GM12878 (cell line): ENCODE results near the gene SPOP. TPM values are rescaled to one million over a fixed set of nuclear protein-coding genes. Genes with fewer than 3 reads are reported as not detected.

Source experiments
- ATAC-seq: fragments of 200-7000 bp; cut with Tn5 transposase; 3 replicates; pipeline ENCODE4 v1.9.1; 2020; ENCODE audit warnings: mild to moderate bottlenecking, moderate library complexity
- BruUV-seq: library from RNA; stranded (reverse); fragments of 400-500 nt; replicated peaks from 2 replicates; lab custom pipeline; 2021; lab: Mats Ljungman, UMichigan
- CTCF ChIA-PET: fragments of 300-600 bp; sonication (Branson Sonifier 250); formaldehyde crosslinking; extraction: SDS; loops from one replicate; lab custom pipeline; 2021; ENCODE audit warnings: inconsistent platforms; lab: Yijun Ruan, JAX
- POLR2A ChIA-PET: fragments of 350-600 bp; formaldehyde crosslinking; extraction: SDS; loops from one replicate; lab custom pipeline; 2021; ENCODE audit warnings: inconsistent platforms; lab: Charles Lee
- RAD21 ChIA-PET: fragments of 300-600 bp; sonication (Branson Sonifier 250); formaldehyde crosslinking; loops from one replicate; lab custom pipeline; 2023; ENCODE audit warnings: antibody characterized with exemption; ENCODE audit not compliant: unreplicated experiment; lab: Charles Lee
- SMC1A ChIA-PET: fragments of 300-600 bp; sonication (Branson Sonifier 250); formaldehyde crosslinking; loops from one replicate; lab custom pipeline; 2023; ENCODE audit not compliant: unreplicated experiment, uncharacterized antibody; lab: Charles Lee
- DNase-seq: peaks from one replicate; pipeline ENCODE4 v3.0.0-alpha.2; 2011; ENCODE audit warnings: low read depth, low spot score
- FAIRE-seq: peaks from 3 replicates; lab custom pipeline; 2011; peaks lifted over from hg19 to GRCh38; lab: Jason Lieb, UNC
- H2AFZ ChIP-seq: 2 replicates; pipeline ENCODE4 v1.6.0; 2011; ENCODE audit warnings: low read depth, low read length, control low read depth; ENCODE audit not compliant: control insufficient read depth
- H3K27ac ChIP-seq: 2 replicates; pipeline ENCODE4 v1.5.1; 2011; ENCODE audit warnings: control low read depth; ENCODE audit not compliant: control insufficient read depth, insufficient read depth
- H3K27me3 ChIP-seq, 2 experiments: replicated peaks in 1 of 2; 2 replicates each; pipeline versions ENCODE4 v1.6.0 to v1.6.1; 2011; ENCODE audit warnings: low read length in 1 of 2; ENCODE audit not compliant: control insufficient read depth in 2 of 2, insufficient read depth in 2 of 2
- H3K36me3 ChIP-seq, 2 experiments: 2 replicates each; pipeline ENCODE4 v1.5.1; 2011; ENCODE audit warnings: low read length in 1 of 2; ENCODE audit not compliant: control insufficient read depth in 2 of 2, insufficient read depth in 2 of 2
- H3K4me1 ChIP-seq: 2 replicates; pipeline ENCODE4 v1.6.1; 2011; ENCODE audit warnings: mild to moderate bottlenecking, low read length, moderate library complexity, mixed read lengths; ENCODE audit not compliant: control insufficient read depth, insufficient read depth
- H3K4me2 ChIP-seq: 2 replicates; pipeline ENCODE4 v1.6.0; 2011; ENCODE audit warnings: control low read depth; ENCODE audit not compliant: control insufficient read depth, insufficient read depth
- H3K4me3 ChIP-seq: fragments of 200-600 bp; sonication (generic); 2 replicates; pipeline ENCODE4 v1.5.1; 2016
- H3K79me2 ChIP-seq: 2 replicates; pipeline ENCODE4 v1.6.0; 2011; ENCODE audit warnings: low read length; ENCODE audit not compliant: control insufficient read depth, insufficient read depth
- H3K9ac ChIP-seq: 2 replicates; pipeline ENCODE4 v1.8.0; 2011; ENCODE audit warnings: low read length, control low read depth, mixed read lengths; ENCODE audit not compliant: control insufficient read depth, insufficient read depth
- H3K9me3 ChIP-seq: replicated peaks from 3 replicates; pipeline ENCODE4 v1.5.1; 2011; ENCODE audit warnings: mild to moderate bottlenecking, low read length; ENCODE audit not compliant: control insufficient read depth, insufficient read depth
- H4K20me1 ChIP-seq: 2 replicates; pipeline ENCODE4 v1.6.0; 2011; ENCODE audit not compliant: control insufficient read depth, insufficient read depth
- BRCA1 ChIP-seq: IDR thresholded peaks from 2 replicates; pipeline ENCODE4 v1.6.1; 2011; ENCODE audit warnings: low read depth, low read length, improper control_type of control experiment
- CREB1 ChIP-seq: IDR thresholded peaks from 2 replicates; pipeline ENCODE4 v1.6.1; 2012; ENCODE audit warnings: low read depth, mild to moderate bottlenecking, inconsistent platforms
- IKZF2 ChIP-seq, 2 experiments: fragments of 450-650 bp; IDR thresholded peaks; 2 replicates each; pipeline ENCODE4 v1.6.1; 2017; ENCODE audit warnings: mild to moderate bottlenecking in 2 of 2, moderate library complexity in 2 of 2
- MEF2B ChIP-seq: fragments of 450-650 bp; IDR thresholded peaks from 2 replicates; pipeline ENCODE4 v1.6.1; 2018; ENCODE audit warnings: mild to moderate bottlenecking, moderate library complexity; ENCODE audit not compliant: partially characterized antibody, poor library complexity, severe bottlenecking
- NFIC ChIP-seq: IDR thresholded peaks from 2 replicates; pipeline ENCODE4 v1.6.1; 2012; ENCODE audit warnings: low read depth, mild to moderate bottlenecking, inconsistent platforms, low read length, moderate library complexity
- POLR2AphosphoS5 ChIP-seq: IDR thresholded peaks from 2 replicates; pipeline ENCODE4 v1.6.1; 2011; ENCODE audit warnings: mild to moderate bottlenecking, low read length, inconsistent platforms
- RFX5 ChIP-seq: IDR thresholded peaks from 2 replicates; pipeline ENCODE4 v1.6.1; 2011; ENCODE audit warnings: low read depth, low read length, improper control_type of control experiment
- SREBF1 ChIP-seq: IDR thresholded peaks from 2 replicates; pipeline ENCODE4 v1.6.1; 2012; ENCODE audit warnings: mild to moderate bottlenecking, low read length
- SRF ChIP-seq, 2 experiments: IDR thresholded peaks; 2 replicates each; pipeline ENCODE4 v1.6.1; 2011; ENCODE audit warnings: low read depth in 2 of 2, low read length in 2 of 2, mild to moderate bottlenecking in 1 of 2, moderate library complexity in 1 of 2
- ZBTB33 ChIP-seq: fragments of 450-650 bp; IDR thresholded peaks from 2 replicates; pipeline ENCODE4 v1.6.1; 2017; ENCODE audit warnings: mild to moderate bottlenecking
- ZSCAN29 ChIP-seq: fragments of 450-650 bp; IDR thresholded peaks from 2 replicates; pipeline ENCODE4 v1.6.1; 2017; ENCODE audit warnings: mild to moderate bottlenecking, moderate library complexity
- WGBS: methylation state at CpG from one replicate; pipeline ENCODE4 v1.1.6; 2016; ENCODE audit warnings: low lambda C conversion rate; ENCODE audit not compliant: insufficient replicate concordance, insufficient coverage; ENCODE audit errors: missing lambda C conversion rate; 5-methylcytosine and 5-hydroxymethylcytosine counted together
- in situ Hi-C: fragments of 300-500 bp; cut with MboI; formaldehyde crosslinking; loops from 9 replicates; pipeline ENCODE4 v1.14.3; 2018; ENCODE audit warnings: mixed read lengths
- intact Hi-C: fragments of 100-400 bp; cut with micrococcal nuclease; formaldehyde crosslinking; loops from one replicate; pipeline ENCODE4 v1.14.2; 2022; ENCODE audit not compliant: unreplicated experiment
- polyA plus RNA-seq, 11 experiments: library from polyadenylated mRNA; depleted of rRNA in 4 of 11; unstranded in 6 of 11; stranded (reverse) in 5 of 11; fragments of >200 nt; fragmentation: Nextera tagmentation in 4 of 11; fragmentation: Illumina TruSeq in 1 of 11; extraction: Ambion mirVana in 4 of 11; extraction: Trizol in 1 of 11; gene quantifications; 1 replicate in 1 of 11; 2 replicates in 10 of 11; pipeline versions ENCODE4 v1.2.1 to v1.2.3, GENCODE V29; 2011 to 2016; ENCODE audit warnings: inconsistent platforms in 2 of 11, missing spikeins in 2 of 11, low read depth in 1 of 11
- total RNA-seq, 4 experiments: library from RNA; depleted of rRNA in 3 of 4; stranded (reverse); fragments of >200 nt in 3 of 4; fragmentation: Illumina TruSeq in 1 of 4; extraction: Trizol in 1 of 4; gene quantifications; 2 replicates each; pipeline versions ENCODE4 v1.2.1 to v1.2.3, GENCODE V29; 2013 to 2021
- TF ChIP-seq, protein P1 (sequence below): fragments of 450-650 bp; formaldehyde crosslinking; IDR thresholded peaks from 2 replicates; pipeline ENCODE4 v1.4.0; 2022; ENCODE audit warnings: mild to moderate bottlenecking, moderate library complexity

The SPOP gene
- total and polyA plus RNA-seq, 10 of the 15 experiments (the other 5 are each of a cell fraction or from before 2014, with no cell fraction given): 35.1 to 80.4 (median 44.7) TPM

DNA sequence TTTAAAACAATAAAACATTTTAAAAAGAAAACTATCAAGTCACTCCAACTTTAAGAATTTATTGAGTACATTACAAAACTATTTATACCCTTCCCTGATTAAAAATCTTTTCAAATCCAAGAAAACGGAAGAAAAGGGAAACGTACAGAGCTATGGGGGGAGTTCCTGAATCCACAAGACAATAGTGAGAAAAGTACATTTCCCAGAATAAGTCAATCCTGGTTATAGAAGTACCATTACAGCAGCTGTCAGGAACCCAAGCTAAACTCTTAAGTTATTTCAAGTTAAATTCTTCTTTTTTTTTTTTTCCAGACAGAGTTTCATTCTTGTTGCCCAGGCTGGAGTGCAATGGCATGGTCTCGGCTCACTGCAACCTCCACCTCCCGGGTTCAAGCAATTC, 45.7 kb downstream of the SPOP start:
- Histone ChIP-seq H3K4me3 (no peak overlapping the region), H3K9me3 (no peaks in the 10 kb centered on the region), H4K20me1 (no peaks in the 10 kb centered on the region), H3K36me3 (no peaks in the 10 kb centered on the region), H3K9ac (no peak overlapping the region), H3K4me1 (no peaks in the 10 kb centered on the region), H3K79me2 (peaks cover 26% of the 10 kb centered on the region), H3K27ac (no peak overlapping the region), H3K4me2 (no peak overlapping the region), H2AFZ (no peak overlapping the region), H3K27me3 (no peaks in the 10 kb centered on the region)
- no peak for FAIRE-seq
- intact Hi-C loops: no loop called here
- WGBS: 98% methylated on average over 4 of the region's 4 CpGs
- TF ChIP-seq NFIC (no peak), RFX5 (no peak), BRCA1 (no peak), IKZF2 (IDR thresholded peaks at IDR 0.05) (no peak), SREBF1 (no peak)
- ChIA-PET SMC1A (interaction anchor here (0.6 to 5.6 kb wide), 8 partner anchors 15 to 1435 kb away, joined by 3 to 53 read pairs (median 5); no protein-coding TSS in a partner anchor), CTCF (interaction anchor here (0.7 to 2.0 kb wide), 7 partner anchors 14 to 76 kb away, joined by 3 to 9 read pairs (median 4); partner anchors contain the start of gene SPOP), RAD21 (interaction anchor here (0.6 to 1.1 kb wide), 4 partner anchors 14 to 64 kb away, joined by 3 read pairs; partner anchors contain the start of gene SPOP), POLR2A (interaction anchor here (0.6 to 1.6 kb wide), 5 partner anchors 12 to 632 kb away, joined by 3 to 18 read pairs (median 4); no protein-coding TSS in a partner anchor)
- no peak for ATAC-seq
- DNase-seq: no peak
- no TSS peak for BruUV-seq
- in situ Hi-C loops: no loop called here

DNA sequence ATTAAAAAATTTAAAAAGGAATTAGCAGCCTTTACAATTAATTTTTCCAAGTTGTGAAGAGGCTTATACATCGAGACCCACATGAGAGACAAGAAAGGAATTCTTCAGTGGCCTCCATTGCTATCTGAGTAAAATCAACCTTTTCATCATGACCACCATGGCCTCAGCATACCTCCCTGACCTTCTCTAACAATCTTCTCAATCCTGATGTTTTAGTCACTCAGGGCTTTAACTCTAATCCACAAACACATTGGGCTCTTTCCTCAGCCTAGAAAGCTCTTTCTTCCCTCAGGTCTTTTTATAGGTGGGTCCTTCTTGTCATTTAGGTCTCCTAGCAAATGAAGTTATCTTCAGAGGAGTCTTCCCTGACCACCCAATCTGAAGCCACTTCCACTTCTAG, 46.4 kb downstream of the SPOP start:
- no peak overlapping the region for H3K4me2 ChIP-seq
- FAIRE-seq: peak; percentile 23
- no peaks in the 10 kb centered on the region for H4K20me1 ChIP-seq
- H3K36me3 ChIP-seq: 0 out of 4 replicates have a peak, but pooled peaks cover 0 to 3% of the 10 kb centered on the region in 2 experiments
- no peak for DNase-seq
- in situ Hi-C loops: no loop called here
- intact Hi-C loops: no loop called here
- BruUV-seq: no TSS peak
- peaks cover 26% of the 10 kb centered on the region for H3K79me2 ChIP-seq
- no peak overlapping the region for H3K27ac ChIP-seq
- ATAC-seq: no peak
- ChIA-PET POLR2A (interaction anchor here (0.6 to 1.6 kb wide), 4 partner anchors 13 to 45 kb away, joined by 3 to 18 read pairs (median 6); no protein-coding TSS in a partner anchor), SMC1A (interaction anchor here (1.0 to 5.6 kb wide), 6 partner anchors 15 to 64 kb away, joined by 3 to 53 read pairs (median 5); no protein-coding TSS in a partner anchor), RAD21 (interaction anchor here (0.6 to 1.1 kb wide), 4 partner anchors 14 to 65 kb away, joined by 3 read pairs; partner anchors contain the start of gene SPOP), CTCF (interaction anchor here (0.9 to 2.0 kb wide), 4 partner anchors 15 to 75 kb away, joined by 3 to 9 read pairs (median 6); no protein-coding TSS in a partner anchor)
- no peaks in the 10 kb centered on the region for H3K9me3 ChIP-seq
- no peaks in the 10 kb centered on the region for H3K4me1 ChIP-seq
- WGBS: 100% methylated on average over 1 of the region's 1 CpG
- no peaks in the 10 kb centered on the region for H3K27me3 ChIP-seq
- no peak overlapping the region for H3K4me3 ChIP-seq
- no peak overlapping the region for H2AFZ ChIP-seq
- H3K9ac ChIP-seq: no peak overlapping the region
- TF ChIP-seq, protein P1, sequence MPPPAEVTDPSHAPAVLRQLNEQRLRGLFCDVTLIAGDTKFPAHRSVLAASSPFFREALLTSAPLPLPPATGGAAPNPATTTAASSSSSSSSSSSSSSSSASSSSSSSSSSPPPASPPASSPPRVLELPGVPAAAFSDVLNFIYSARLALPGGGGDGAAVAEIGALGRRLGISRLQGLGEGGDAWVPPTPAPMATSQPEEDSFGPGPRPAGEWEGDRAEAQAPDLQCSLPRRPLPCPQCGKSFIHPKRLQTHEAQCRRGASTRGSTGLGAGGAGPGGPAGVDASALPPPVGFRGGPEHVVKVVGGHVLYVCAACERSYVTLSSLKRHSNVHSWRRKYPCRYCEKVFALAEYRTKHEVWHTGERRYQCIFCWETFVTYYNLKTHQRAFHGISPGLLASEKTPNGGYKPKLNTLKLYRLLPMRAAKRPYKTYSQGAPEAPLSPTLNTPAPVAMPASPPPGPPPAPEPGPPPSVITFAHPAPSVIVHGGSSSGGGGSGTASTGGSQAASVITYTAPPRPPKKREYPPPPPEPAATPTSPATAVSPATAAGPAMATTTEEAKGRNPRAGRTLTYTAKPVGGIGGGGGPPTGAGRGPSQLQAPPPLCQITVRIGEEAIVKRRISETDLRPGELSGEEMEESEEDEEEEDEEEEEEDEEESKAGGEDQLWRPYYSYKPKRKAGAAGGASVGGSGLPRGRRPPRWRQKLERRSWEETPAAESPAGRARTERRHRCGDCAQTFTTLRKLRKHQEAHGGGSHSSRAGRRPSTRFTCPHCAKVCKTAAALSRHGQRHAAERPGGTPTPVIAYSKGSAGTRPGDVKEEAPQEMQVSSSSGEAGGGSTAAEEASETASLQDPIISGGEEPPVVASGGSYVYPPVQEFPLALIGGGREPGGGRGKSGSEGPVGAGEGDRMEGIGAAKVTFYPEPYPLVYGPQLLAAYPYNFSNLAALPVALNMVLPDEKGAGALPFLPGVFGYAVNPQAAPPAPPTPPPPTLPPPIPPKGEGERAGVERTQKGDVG: no peak
- TF ChIP-seq MEF2B (no peak), CREB1 (no peak), SRF (IDR thresholded peaks at IDR 0.05; ENCODE audit: low read depth in 2 of 2, low read length in 2 of 2) (no peak), POLR2AphosphoS5 (no peak), ZSCAN29 (no peak), ZBTB33 (no peak)
